CD4-positive, alpha-beta T cell treated with Interferon gamma for 1 hour (primary cell): ENCODE results near the gene C8A.

Source experiments
- DNase-seq: peaks from one replicate; pipeline ENCODE4 v3.0.0-alpha.2; 2020

The C8A gene

GRCh38 chr1:56897150-56898004, 42.8 kb downstream of the C8A start:
- DNase-seq, result no peak

DNA sequence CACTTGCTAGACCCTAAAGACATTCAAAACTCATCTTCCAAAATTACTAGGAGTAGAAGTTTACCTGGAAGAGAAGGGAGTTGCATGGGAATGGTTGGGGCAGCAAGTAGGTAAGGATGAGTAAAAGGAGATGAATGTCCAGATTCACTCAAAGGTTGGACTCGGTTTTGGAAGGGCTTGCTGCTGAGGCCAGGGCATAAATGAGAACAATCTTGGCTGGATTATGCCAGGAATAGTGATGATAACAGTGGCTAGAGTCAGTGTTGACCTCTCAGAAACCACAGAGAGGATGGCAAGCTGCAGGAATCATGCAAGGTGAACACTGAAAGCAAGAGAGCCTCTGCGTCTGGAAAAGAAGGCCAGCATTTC, 43.4 kb downstream of the C8A start:
- no peak for DNase-seq

- DNase-seq, result no peak
Measured at GRCh38 chr1:56898879-56899278, 44.3 kb downstream of the C8A start.

DNA sequence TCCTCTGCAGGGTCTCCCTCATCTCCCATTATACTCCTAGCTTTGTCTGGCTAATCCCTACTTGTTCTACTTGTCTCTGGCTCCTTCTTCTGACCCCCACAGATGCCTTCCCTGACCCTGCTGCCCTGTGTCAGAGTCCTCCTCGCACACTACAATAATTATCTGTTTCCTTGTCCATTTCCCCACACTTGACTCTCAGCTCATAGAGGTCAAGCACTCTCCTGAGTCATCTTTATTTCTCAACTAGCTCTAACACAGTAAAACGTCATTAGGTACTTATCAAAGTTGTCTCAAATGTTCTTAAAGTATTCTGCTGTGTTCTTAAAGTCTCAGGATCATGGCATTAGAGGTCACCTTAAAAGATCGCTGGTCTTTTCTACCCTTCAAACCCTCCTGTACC, 47.1 kb downstream of the C8A start:
- no peak for DNase-seq

DNA sequence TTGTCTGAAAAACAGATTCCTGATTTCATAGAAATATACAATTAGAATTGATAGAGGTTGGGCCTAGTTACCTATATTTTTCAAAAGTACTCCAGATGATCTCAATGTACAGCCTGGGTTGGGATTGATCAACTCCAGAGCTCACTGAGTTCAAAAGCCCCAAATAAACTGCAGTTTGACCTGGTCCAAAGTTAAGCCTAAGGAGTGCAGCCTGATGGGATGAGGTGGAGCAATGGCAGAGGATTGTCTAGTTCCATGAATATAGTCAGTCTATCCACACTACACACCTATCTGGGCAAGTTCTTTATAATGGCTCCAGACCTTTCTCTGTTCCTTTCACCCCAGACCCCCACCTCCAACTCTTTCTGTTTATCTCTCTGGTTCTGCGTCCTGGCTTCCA, 49.2 kb downstream of the C8A start:
- DNase-seq, result no peak

GRCh38 chr1:56904663-56905397, 50.2 kb downstream of the C8A start:
- no peak for DNase-seq

- no peak for DNase-seq
Measured at GRCh38 chr1:56905667-56906066, 51.1 kb downstream of the C8A start.

- DNase-seq, result no peak
Measured at GRCh38 chr1:56908619-56909221, 54.1 kb downstream of the C8A start.

DNA sequence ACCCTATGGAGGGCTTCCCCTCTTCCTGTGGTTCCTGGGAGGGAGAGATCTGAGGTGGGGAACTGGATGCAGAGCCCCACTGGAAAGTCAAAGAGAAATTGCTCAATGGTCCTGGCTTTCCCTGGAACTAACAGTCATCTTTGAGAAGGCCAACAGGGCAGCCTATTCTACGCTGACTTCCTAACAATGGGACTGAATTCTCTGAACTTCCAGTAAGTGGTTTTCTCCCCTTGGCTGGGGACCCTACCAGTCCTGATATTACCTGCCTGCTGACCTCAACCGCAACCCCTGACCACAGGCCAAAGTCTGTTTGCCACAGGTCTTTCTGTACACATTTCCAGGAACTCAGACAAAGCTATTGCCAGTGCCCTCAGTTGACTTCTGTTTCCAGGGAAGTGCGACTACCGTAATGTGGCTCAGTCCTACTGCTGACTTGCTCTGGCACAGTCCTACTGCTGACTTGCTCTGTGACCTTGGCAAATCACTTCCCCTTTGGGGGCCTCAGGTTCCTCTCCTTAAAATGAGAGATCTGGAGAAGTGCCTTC, 55.9 kb downstream of the C8A start:
- DNase-seq, result peak; percentile 19

GRCh38 chr1:56911098-56911938, 56.7 kb downstream of the C8A start:
- no peak for DNase-seq

DNA sequence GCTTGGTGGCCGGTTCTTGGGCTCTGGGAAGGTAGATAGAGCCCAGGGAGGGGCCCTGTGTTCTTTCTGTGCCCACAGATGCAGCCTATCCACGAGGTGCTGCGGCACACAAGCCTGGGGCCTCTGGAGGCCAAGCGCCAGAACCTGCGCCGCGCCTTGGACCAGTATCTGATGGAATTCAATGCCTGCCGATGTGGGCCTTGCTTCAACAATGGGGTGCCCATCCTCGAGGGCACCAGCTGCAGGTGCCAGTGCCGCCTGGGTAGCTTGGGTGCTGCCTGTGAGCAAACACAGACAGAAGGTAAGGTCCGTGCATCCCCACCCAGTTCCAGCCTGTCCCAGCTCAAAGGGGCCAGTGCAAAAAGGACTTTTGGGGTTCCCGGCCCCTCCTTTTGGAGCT, 57.7 kb downstream of the C8A start:
- DNase-seq, result no peak

- no peak for DNase-seq
Measured at GRCh38 chr1:56915960-56916359, 61.4 kb downstream of the C8A start.

DNA sequence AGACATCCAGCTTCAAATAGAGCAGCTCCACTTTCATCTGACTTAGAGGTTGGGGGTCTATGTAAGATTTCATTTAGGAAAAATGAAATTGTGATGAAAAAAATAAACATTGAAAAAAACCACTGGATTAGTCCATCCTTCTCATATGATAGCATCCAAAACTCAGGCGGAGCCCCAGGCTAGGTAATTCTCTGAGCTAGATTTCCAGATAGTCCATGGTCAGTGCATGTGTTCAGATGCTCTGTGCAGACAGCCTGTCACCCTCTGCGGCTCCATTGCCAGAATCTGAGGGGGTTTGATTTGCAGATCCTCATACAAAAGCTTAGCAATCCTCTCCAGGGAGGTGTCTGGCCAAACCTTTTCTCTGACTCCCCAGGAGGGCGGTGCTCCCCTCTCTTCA, 62.0 kb downstream of the C8A start:
- DNase-seq, result no peak

DNA sequence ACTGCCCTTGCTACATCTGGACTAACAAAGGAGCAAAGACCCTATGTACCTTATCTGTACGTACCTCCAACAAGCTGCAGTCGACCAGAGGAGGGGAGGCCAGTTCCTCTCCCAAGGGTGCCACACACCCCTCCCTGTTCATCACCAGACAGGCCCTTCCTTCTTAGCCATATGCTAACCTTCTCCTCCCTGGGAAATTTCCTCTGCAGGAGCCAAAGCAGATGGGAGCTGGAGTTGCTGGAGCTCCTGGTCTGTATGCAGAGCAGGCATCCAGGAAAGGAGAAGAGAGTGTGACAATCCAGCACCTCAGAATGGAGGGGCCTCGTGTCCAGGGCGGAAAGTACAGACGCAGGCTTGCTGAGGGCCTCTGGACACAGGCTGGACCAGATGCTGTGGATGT, 62.8 kb downstream of the C8A start:
- no peak for DNase-seq

GRCh38 chr1:56920591-56921001, 66.0 kb downstream of the C8A start:
- no peak for DNase-seq

DNA sequence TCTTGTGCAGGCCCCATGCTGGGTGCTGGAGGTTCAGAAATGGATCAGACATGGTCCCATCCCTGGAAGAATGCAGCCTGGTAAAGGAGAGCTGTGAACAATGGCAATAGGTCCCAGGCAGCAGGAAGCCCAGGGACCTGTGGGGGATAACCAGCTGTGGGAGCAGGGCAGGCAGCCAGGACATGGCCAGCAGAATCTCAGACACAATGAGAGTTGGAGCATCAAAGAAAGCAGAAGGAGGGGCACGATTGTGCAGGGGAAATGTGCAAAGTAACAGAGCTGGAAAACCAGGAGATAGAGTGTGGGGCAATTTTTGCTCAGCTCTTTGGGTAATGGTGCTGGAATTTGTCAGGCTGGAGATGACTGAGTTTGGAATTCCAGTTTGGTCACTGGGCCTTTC, 66.9 kb downstream of the C8A start:
- DNase-seq, result no peak

DNA sequence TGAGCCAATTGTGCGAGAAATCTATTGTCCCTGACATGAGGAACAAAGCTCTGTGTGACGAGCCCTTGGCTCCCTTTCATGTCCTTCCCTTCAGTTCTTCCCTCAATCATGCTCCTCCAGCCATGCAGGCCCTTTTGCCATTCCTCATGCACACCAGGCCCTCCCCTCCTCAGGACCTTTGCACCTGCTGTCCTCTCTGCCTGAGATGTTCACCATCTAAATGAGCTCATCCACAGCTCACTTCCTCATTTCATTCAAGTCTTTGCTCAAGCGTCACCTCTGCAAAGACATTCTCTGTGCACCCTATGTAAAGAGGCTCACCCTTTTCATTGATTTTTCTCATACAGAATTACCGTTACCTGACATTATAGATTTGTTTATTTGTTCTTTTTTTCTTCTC, 67.5 kb downstream of the C8A start:
- no peak for DNase-seq

DNA sequence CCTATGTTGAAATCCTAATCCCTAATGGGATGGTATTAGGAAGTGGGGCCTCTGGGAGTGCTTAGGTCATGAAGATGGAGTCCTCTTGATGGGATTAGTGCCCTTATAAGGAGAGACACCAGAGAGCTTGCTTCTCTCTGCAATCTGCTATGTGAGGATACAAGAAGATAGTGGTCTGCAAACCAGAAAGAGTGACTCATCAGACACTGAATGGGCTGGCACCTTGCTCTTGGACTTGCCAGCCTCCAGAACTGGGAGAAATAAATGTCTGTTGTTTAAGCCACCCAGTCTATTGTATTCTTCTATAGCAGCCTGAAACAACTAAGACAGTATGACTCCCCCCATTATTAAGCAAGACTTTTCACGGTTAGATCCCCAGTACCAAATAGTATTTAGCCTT, 67.9 kb downstream of the C8A start:
- DNase-seq, result no peak

GRCh38 chr1:56923201-56923600, 68.6 kb downstream of the C8A start:
- no peak for DNase-seq

DNA sequence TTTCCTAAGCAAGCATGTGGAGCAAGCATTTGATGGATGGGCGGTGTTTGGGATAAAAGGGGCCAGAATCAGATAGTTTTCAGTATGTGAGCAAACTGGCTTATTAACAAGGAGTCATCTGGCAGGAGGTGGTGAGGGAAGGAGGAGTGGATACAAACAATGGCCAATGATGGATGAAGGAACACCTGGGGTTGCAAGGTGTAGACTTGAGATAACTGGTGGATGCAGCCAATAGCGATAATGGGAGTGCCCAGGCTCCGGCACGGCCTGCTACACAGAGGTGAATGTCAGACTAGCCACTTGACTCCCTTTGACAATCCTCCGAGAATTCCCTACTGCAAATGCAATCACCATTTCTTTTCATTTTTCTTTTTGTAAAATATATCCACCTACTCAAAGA, 69.5 kb downstream of the C8A start:
- DNase-seq, result no peak

- no peak for DNase-seq
Measured at GRCh38 chr1:56925193-56925592, 70.6 kb downstream of the C8A start.

GRCh38 chr1:56927171-56927570, 72.6 kb downstream of the C8A start:
- no peak for DNase-seq

DNA sequence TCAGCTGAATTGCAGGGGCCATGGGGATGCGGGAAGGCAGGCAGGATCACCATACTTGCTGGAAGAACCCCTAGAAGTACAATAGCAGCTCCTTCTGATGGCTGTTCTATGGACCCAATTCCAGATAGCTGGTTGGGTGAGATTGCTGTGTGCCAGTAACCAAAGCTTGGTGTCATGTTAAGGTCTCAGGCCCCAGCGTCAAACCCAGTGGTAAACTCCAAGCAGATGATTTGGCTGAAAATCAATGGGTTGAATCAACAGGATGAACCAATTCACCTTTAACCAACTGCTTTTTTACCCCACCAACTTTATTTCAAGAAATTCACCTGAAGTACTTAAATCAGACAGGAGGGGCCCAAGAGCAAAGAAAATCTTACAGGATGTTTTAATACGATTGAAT, 73.4 kb downstream of the C8A start:
- DNase-seq, result no peak
